HEK293 (cell line): Measurements from ENCODE around the gene TNFRSF21.

Source experiments
- CTCF ChIA-PET: fragments of 350-600 bp; formaldehyde crosslinking; extraction: SDS; loops from one replicate; lab custom pipeline; 2021; ENCODE audit warnings: antibody characterized with exemption; lab: Yijun Ruan, JAX
- POLR2A ChIA-PET: fragments of 300-600 bp; formaldehyde crosslinking; extraction: SDS; loops from one replicate; lab custom pipeline; 2020; ENCODE audit warnings: antibody characterized with exemption, inconsistent platforms; lab: Yijun Ruan, JAX
- H3K27ac ChIP-seq: fragments of 200-500 bp; sonication (Bioruptor generic); 2 replicates; pipeline ENCODE4 v1.5.1; 2014; ENCODE audit warnings: low read depth, low read length, control low read depth, inconsistent platforms; ENCODE audit errors: extremely low read depth
- H3K36me3 ChIP-seq, 2 experiments: fragments of 200-500 bp in 1 of 2; sonication (Bioruptor generic) in 1 of 2; 1 replicate in 1 of 2; 2 replicates in 1 of 2; pipeline ENCODE4 v1.5.1; 2014 to 2017; ENCODE audit warnings: inconsistent platforms in 2 of 2, low read length in 2 of 2; ENCODE audit not compliant: control insufficient read depth in 2 of 2, insufficient read depth in 1 of 2
- H3K4me1 ChIP-seq: fragments of 200-500 bp; sonication (Bioruptor generic); 2 replicates; pipeline ENCODE4 v1.5.1; 2014; ENCODE audit warnings: mild to moderate bottlenecking, low read length, inconsistent platforms; ENCODE audit not compliant: control insufficient read depth, insufficient read depth
- H3K4me3 ChIP-seq: 2 replicates; pipeline ENCODE4 v1.5.1; 2011; ENCODE audit warnings: low read depth, mild to moderate bottlenecking, control low read depth, low read length, moderate library complexity
- H3K9me3 ChIP-seq: fragments of 200-500 bp; sonication (Bioruptor generic); 2 replicates; pipeline ENCODE4 v1.5.1; 2014; ENCODE audit warnings: low read depth, low read length, inconsistent platforms; ENCODE audit not compliant: control insufficient read depth, insufficient read depth
- HOXA7 ChIP-seq: sonication (generic); formaldehyde crosslinking; IDR thresholded peaks from 2 replicates; pipeline ENCODE4 v1.8.1; 2022; ENCODE audit warnings: missing genetic modification reagents, borderline replicate concordance
- SCRT2 ChIP-seq: fragments of 450-650 bp; formaldehyde crosslinking; IDR thresholded peaks from 2 replicates; pipeline ENCODE4 v1.5.1; 2016; ENCODE audit warnings: missing biosample characterization, missing genetic modification characterization
- ZIC2 ChIP-seq: fragments of 450-650 bp; formaldehyde crosslinking; IDR thresholded peaks from 2 replicates; pipeline ENCODE4 v1.5.1; 2016; ENCODE audit warnings: missing biosample characterization, missing genetic modification characterization
- ZNF157 ChIP-seq: fragments of 450-650 bp; formaldehyde crosslinking; IDR thresholded peaks from 2 replicates; pipeline ENCODE4 v1.5.1; 2016; ENCODE audit warnings: missing biosample characterization, missing genetic modification characterization
- ZNF169 ChIP-seq: fragments of 450-650 bp; formaldehyde crosslinking; IDR thresholded peaks from 2 replicates; pipeline ENCODE4 v1.5.1; 2016; ENCODE audit warnings: missing biosample characterization, missing genetic modification characterization
- ZNF19 ChIP-seq: fragments of 450-650 bp; formaldehyde crosslinking; IDR thresholded peaks from 2 replicates; pipeline ENCODE4; 2016; ENCODE audit warnings: missing biosample characterization, missing genetic modification characterization, low read depth
- ZNF302 ChIP-seq: fragments of 450-650 bp; formaldehyde crosslinking; IDR thresholded peaks from 2 replicates; pipeline ENCODE4 v1.5.1; 2016; ENCODE audit warnings: missing biosample characterization, missing genetic modification characterization, low read depth
- ZNF510 ChIP-seq: fragments of 450-650 bp; formaldehyde crosslinking; IDR thresholded peaks from 2 replicates; pipeline ENCODE4 v1.5.1; 2018; ENCODE audit warnings: mild to moderate bottlenecking, missing genetic modification characterization, missing biosample characterization; ENCODE audit not compliant: insufficient replicate concordance
- ZNF529 ChIP-seq: fragments of 450-650 bp; formaldehyde crosslinking; IDR thresholded peaks from 2 replicates; pipeline ENCODE4 v1.5.1; 2017; ENCODE audit warnings: missing genetic modification characterization, missing biosample characterization; ENCODE audit not compliant: insufficient replicate concordance
- ZNF555 ChIP-seq: fragments of 450-650 bp; formaldehyde crosslinking; conservative IDR thresholded peaks from 2 replicates; pipeline ENCODE4 v1.5.1; 2017; ENCODE audit warnings: missing biosample characterization, mild to moderate bottlenecking, missing genetic modification characterization, inconsistent platforms
- ZNF707 ChIP-seq: fragments of 450-650 bp; formaldehyde crosslinking; IDR thresholded peaks from 2 replicates; pipeline ENCODE4 v1.5.1; 2016; ENCODE audit warnings: missing biosample characterization, missing genetic modification characterization
- TF ChIP-seq, protein P1 (sequence below): fragments of 450-650 bp; formaldehyde crosslinking; IDR thresholded peaks from 2 replicates; pipeline ENCODE4 v1.5.1; 2016; ENCODE audit warnings: missing biosample characterization, missing genetic modification characterization
- TF ChIP-seq, protein P2 (sequence below): fragments of 450-650 bp; formaldehyde crosslinking; IDR thresholded peaks from 2 replicates; pipeline ENCODE4 v1.5.1; 2016; ENCODE audit warnings: missing biosample characterization, missing genetic modification characterization
- TF ChIP-seq, protein P3 (sequence below): fragments of 450-650 bp; formaldehyde crosslinking; IDR thresholded peaks from 2 replicates; pipeline ENCODE4 v1.5.1; 2016; ENCODE audit warnings: missing biosample characterization, missing genetic modification characterization
- TF ChIP-seq, protein P4 (sequence below): fragments of 450-650 bp; formaldehyde crosslinking; IDR thresholded peaks from 2 replicates; pipeline ENCODE4 v1.5.1; 2016; ENCODE audit warnings: missing biosample characterization, missing genetic modification characterization
- TF ChIP-seq, protein P5 (sequence below): fragments of 450-650 bp; formaldehyde crosslinking; IDR thresholded peaks from 2 replicates; pipeline ENCODE4 v1.5.1; 2017; ENCODE audit warnings: missing biosample characterization, missing genetic modification characterization
- TF ChIP-seq, protein P6 (sequence below): IDR thresholded peaks from 2 replicates; pipeline ENCODE4 v1.6.1; 2011; ENCODE audit warnings: mild to moderate bottlenecking, low read depth, low read length, borderline replicate concordance

Gene TNFRSF21

DNA sequence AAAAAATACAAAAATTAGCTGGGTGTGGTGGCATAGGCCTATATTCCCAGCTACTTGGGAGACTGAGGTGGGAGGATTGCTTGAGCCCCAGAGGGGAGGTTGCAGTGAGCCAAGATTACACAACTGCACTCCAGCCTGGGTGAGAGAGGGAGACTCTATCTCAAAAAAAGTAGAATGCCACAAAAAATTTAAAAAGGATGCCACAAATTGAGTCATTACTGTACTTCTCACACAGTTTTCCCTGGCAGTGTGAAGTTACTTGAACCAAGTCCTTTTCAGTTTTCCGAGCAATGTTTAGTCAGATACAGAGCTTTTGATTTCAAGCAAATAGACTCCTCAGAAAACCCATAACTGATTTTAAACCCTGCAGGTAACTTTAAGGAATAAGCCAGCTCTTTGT, 53.3 kb downstream of the TNFRSF21 start (continued):
- TF ChIP-seq, protein P1, sequence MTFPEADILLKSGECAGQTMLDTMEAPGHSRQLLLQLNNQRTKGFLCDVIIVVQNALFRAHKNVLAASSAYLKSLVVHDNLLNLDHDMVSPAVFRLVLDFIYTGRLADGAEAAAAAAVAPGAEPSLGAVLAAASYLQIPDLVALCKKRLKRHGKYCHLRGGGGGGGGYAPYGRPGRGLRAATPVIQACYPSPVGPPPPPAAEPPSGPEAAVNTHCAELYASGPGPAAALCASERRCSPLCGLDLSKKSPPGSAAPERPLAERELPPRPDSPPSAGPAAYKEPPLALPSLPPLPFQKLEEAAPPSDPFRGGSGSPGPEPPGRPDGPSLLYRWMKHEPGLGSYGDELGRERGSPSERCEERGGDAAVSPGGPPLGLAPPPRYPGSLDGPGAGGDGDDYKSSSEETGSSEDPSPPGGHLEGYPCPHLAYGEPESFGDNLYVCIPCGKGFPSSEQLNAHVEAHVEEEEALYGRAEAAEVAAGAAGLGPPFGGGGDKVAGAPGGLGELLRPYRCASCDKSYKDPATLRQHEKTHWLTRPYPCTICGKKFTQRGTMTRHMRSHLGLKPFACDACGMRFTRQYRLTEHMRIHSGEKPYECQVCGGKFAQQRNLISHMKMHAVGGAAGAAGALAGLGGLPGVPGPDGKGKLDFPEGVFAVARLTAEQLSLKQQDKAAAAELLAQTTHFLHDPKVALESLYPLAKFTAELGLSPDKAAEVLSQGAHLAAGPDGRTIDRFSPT (tag by site-specific recombination), result no peak
- TF ChIP-seq ZIC2 (tag by site-specific recombination) (no peak), ZNF302 (tag by site-specific recombination) (no peak), ZNF157 (tag by site-specific recombination) (no peak), ZNF19 (no peak), ZNF169 (tag by site-specific recombination) (no peak)
- TF ChIP-seq, protein P2, sequence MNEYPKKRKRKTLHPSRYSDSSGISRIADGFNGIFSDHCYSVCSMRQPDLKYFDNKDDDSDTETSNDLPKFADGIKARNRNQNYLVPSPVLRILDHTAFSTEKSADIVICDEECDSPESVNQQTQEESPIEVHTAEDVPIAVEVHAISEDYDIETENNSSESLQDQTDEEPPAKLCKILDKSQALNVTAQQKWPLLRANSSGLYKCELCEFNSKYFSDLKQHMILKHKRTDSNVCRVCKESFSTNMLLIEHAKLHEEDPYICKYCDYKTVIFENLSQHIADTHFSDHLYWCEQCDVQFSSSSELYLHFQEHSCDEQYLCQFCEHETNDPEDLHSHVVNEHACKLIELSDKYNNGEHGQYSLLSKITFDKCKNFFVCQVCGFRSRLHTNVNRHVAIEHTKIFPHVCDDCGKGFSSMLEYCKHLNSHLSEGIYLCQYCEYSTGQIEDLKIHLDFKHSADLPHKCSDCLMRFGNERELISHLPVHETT (tag by site-specific recombination), result no peak

DNA sequence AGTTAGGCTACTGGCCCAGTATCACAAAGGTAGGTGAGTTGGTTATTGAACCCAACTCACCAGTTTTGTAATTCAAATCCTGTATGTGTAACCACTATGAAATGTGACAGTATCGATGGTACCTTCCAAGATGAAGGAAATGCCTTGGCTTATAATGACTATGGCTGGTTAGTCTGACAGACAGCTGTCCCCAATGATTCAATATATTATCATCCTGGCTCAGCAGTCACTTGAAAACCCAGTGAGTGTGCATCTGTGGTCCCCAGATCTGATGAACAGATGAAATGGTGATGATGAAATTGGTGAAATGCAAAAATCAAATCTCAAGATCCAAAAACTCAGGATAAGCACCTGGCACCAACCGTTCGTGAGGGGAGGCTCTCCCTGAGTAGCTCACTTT, 54.8 kb downstream of the TNFRSF21 start:
- H3K4me1 ChIP-seq, result no peaks in the 10 kb centered on the region
- POLR2A ChIA-PET, result no interaction called here
- TF ChIP-seq, protein P3, sequence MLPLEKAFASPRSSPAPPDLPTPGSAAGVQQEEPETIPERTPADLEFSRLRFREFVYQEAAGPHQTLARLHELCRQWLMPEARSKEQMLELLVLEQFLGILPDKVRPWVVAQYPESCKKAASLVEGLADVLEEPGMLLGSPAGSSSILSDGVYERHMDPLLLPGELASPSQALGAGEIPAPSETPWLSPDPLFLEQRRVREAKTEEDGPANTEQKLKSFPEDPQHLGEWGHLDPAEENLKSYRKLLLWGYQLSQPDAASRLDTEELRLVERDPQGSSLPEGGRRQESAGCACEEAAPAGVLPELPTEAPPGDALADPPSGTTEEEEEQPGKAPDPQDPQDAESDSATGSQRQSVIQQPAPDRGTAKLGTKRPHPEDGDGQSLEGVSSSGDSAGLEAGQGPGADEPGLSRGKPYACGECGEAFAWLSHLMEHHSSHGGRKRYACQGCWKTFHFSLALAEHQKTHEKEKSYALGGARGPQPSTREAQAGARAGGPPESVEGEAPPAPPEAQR (tag by site-specific recombination), result no peak
- TF ChIP-seq HOXA7 (CRISPR knock-in tag) (no peak), ZNF510 (tag by site-specific recombination) (no peak), SCRT2 (tag by site-specific recombination) (no peak), ZNF529 (tag by site-specific recombination) (no peak), ZNF707 (no peak), ZNF555 (tag by site-specific recombination) (no peak)
- TF ChIP-seq, protein P4, sequence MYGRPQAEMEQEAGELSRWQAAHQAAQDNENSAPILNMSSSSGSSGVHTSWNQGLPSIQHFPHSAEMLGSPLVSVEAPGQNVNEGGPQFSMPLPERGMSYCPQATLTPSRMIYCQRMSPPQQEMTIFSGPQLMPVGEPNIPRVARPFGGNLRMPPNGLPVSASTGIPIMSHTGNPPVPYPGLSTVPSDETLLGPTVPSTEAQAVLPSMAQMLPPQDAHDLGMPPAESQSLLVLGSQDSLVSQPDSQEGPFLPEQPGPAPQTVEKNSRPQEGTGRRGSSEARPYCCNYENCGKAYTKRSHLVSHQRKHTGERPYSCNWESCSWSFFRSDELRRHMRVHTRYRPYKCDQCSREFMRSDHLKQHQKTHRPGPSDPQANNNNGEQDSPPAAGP (tag by site-specific recombination), result no peak
- TF ChIP-seq, protein P5, sequence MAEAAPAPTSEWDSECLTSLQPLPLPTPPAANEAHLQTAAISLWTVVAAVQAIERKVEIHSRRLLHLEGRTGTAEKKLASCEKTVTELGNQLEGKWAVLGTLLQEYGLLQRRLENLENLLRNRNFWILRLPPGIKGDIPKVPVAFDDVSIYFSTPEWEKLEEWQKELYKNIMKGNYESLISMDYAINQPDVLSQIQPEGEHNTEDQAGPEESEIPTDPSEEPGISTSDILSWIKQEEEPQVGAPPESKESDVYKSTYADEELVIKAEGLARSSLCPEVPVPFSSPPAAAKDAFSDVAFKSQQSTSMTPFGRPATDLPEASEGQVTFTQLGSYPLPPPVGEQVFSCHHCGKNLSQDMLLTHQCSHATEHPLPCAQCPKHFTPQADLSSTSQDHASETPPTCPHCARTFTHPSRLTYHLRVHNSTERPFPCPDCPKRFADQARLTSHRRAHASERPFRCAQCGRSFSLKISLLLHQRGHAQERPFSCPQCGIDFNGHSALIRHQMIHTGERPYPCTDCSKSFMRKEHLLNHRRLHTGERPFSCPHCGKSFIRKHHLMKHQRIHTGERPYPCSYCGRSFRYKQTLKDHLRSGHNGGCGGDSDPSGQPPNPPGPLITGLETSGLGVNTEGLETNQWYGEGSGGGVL, result no peak
- TF ChIP-seq, protein P6, sequence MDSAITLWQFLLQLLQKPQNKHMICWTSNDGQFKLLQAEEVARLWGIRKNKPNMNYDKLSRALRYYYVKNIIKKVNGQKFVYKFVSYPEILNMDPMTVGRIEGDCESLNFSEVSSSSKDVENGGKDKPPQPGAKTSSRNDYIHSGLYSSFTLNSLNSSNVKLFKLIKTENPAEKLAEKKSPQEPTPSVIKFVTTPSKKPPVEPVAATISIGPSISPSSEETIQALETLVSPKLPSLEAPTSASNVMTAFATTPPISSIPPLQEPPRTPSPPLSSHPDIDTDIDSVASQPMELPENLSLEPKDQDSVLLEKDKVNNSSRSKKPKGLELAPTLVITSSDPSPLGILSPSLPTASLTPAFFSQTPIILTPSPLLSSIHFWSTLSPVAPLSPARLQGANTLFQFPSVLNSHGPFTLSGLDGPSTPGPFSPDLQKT, result no peak
- peaks cover 9 to 19% of the 10 kb centered on the region in 2 experiments for H3K36me3 ChIP-seq
- no peak overlapping the region for H3K27ac ChIP-seq
- CTCF ChIA-PET, result interaction anchor here (1.2 kb wide), 1 partner anchor 181 kb away, joined by 3 read pairs; no protein-coding TSS in a partner anchor
- H3K9me3 ChIP-seq, result no peaks in the 10 kb centered on the region
- H3K4me3 ChIP-seq, result no peak overlapping the region
